OCI-LY3 (cell line): ENCODE results near the gene SCN1B.

Experiments used
- H2AFZ ChIP-seq: fragments of 200-600, 300-600 bp; shearing (Covaris generic); 2 replicates; pipeline ENCODE4 v1.6.0; 2014; ENCODE audit warnings: antibody characterized with exemption, low read depth, low read length
- H3K27ac ChIP-seq: fragments of 200-600, 300-600 bp; sonication (generic); 2 replicates; pipeline ENCODE4 v1.5.1; 2014; ENCODE audit warnings: mild to moderate bottlenecking, low read length, moderate library complexity, mixed read lengths
- H3K27me3 ChIP-seq: fragments of 200-600, 300-600 bp; sonication (generic); 2 replicates; pipeline ENCODE4 v1.6.1; 2014; ENCODE audit warnings: low read depth, low read length, mixed read lengths
- H3K36me3 ChIP-seq: fragments of 200-600, 300-600 bp; sonication (generic); replicated peaks from 2 replicates; pipeline ENCODE3; 2014; ENCODE audit warnings: low read depth, low read length, mixed read lengths
- H3K4me1 ChIP-seq: fragments of 300-600, 200-600 bp; sonication (generic); 2 replicates; pipeline ENCODE4 v1.6.1; 2014; ENCODE audit warnings: low read length, mixed read lengths
- H3K4me2 ChIP-seq: fragments of 200-600, 300-600 bp; sonication (generic); 2 replicates; pipeline ENCODE4 v1.6.1; 2014; ENCODE audit warnings: low read length, mixed read lengths
- H3K4me3 ChIP-seq: fragments of 300-600, 200-600 bp; sonication (generic); 2 replicates; pipeline ENCODE4 v1.5.1; 2014; ENCODE audit warnings: antibody characterized with exemption, mild to moderate bottlenecking, low read length, moderate library complexity
- H3K79me2 ChIP-seq: fragments of 300-600, 200-600 bp; shearing (Covaris generic); 2 replicates; pipeline ENCODE4 v1.6.1; 2014; ENCODE audit warnings: mild to moderate bottlenecking, low read length, mixed read lengths
- H3K9ac ChIP-seq: fragments of 300-600, 200-600 bp; shearing (Covaris generic); 2 replicates; pipeline ENCODE4 v1.6.0; 2014; ENCODE audit warnings: mild to moderate bottlenecking, low read length, moderate library complexity
- H3K9me3 ChIP-seq: fragments of 200-600, 300-600 bp; shearing (Covaris generic); 2 replicates; pipeline ENCODE4 v1.6.1; 2014; ENCODE audit warnings: low read length, mixed read lengths; ENCODE audit not compliant: insufficient read depth
- H4K20me1 ChIP-seq: fragments of 200-600, 300-600 bp; sonication (generic); 2 replicates; pipeline ENCODE4 v1.6.1; 2016; ENCODE audit warnings: low read length, mixed read lengths; ENCODE audit not compliant: insufficient read depth
- CTCF ChIP-seq: fragments of 200-600, 300-600 bp; sonication (generic); IDR thresholded peaks from 2 replicates; pipeline ENCODE4 v1.5.1; 2014; ENCODE audit warnings: antibody characterized with exemption, low read length, low read depth
- EZH2phosphoT487 ChIP-seq: fragments of 200-600 bp; shearing (Covaris generic); IDR thresholded peaks from 2 replicates; pipeline ENCODE4 v1.6.1; 2018; ENCODE audit warnings: antibody characterized with exemption, mixed run types, low read depth

Gene SCN1B

GRCh38 chr19:35029737-35030256, 473 bp upstream of the SCN1B start:
- Histone ChIP-seq H4K20me1 (peaks cover 12% of the 10 kb centered on the region; the same call in 1 of the 2 replicates), H3K9ac (no peak overlapping the region)

GRCh38 chr19:35031072-35031881, 1.0 kb downstream of the SCN1B start:
- Histone ChIP-seq H3K9ac (no peak overlapping the region), H3K36me3 (peaks cover 14% of the 10 kb centered on the region), H3K4me2 (no peak overlapping the region), H3K27ac (no peak overlapping the region), H3K27me3 (0 out of 2 replicates have a peak, but pooled peaks cover 5% of the 10 kb centered on the region), H3K9me3 (no peaks in the 10 kb centered on the region), H3K79me2 (no peaks in the 10 kb centered on the region), H3K4me1 (no peaks in the 10 kb centered on the region), H3K4me3 (no peak overlapping the region), H2AFZ (no peak overlapping the region), H4K20me1 (peaks cover 9% of the 10 kb centered on the region; the same call in 1 of the 2 replicates)
- TF ChIP-seq EZH2phosphoT487: no peak
- TF ChIP-seq CTCF: no peak

More at GRCh38 chr19:35029737-35030256, 473 bp upstream of the SCN1B start:
- TF ChIP-seq CTCF (no peak), EZH2phosphoT487 (no peak)
- Histone ChIP-seq H3K27me3 (0 out of 2 replicates have a peak, but pooled peaks cover 5% of the 10 kb centered on the region), H2AFZ (no peak overlapping the region), H3K79me2 (no peaks in the 10 kb centered on the region), H3K9me3 (no peaks in the 10 kb centered on the region), H3K36me3 (peaks cover 23% of the 10 kb centered on the region), H3K4me2 (peak overlapping the region; percentile 44), H3K4me1 (no peaks in the 10 kb centered on the region), H3K27ac (no peak overlapping the region), H3K4me3 (peak overlapping the region; percentile 43)

- Histone ChIP-seq H4K20me1 (peaks cover 4% of the 10 kb centered on the region; the same call in 1 of the 2 replicates), H3K9me3 (no peaks in the 10 kb centered on the region), H3K4me1 (no peaks in the 10 kb centered on the region), H2AFZ (no peak overlapping the region), H3K79me2 (no peaks in the 10 kb centered on the region), H3K4me3 (no peak overlapping the region), H3K27ac (no peak overlapping the region), H3K36me3 (peaks cover 9% of the 10 kb centered on the region), H3K27me3 (0 out of 2 replicates have a peak, but pooled peaks cover 5% of the 10 kb centered on the region), H3K4me2 (no peak overlapping the region), H3K9ac (no peak overlapping the region)
- TF ChIP-seq EZH2phosphoT487 (no peak), CTCF (no peak)
Observed at GRCh38 chr19:35032356-35032865, 2.1 kb downstream of the SCN1B start.
